MM.1S (cell line): ENCODE results near the gene PRKD2.

Experiments
- DNase-seq: peaks from one replicate; pipeline ENCODE4 v3.0.0-alpha.2; 2015
- H2AFZ ChIP-seq: fragments of 300-600 bp; sonication (generic); 2 replicates; pipeline ENCODE4 v1.6.0; 2016; ENCODE audit warnings: antibody characterized with exemption, low read length
- H3F3A ChIP-seq: fragments of 300-600 bp; sonication (generic); 2 replicates; pipeline ENCODE4 v1.6.1; 2016; ENCODE audit warnings: mild to moderate bottlenecking, antibody characterized with exemption, low read length, moderate library complexity, mixed read lengths; ENCODE audit not compliant: insufficient read depth
- H3K27ac ChIP-seq: fragments of 300-600 bp; sonication (generic); 2 replicates; pipeline ENCODE4 v1.5.1; 2016; ENCODE audit warnings: mild to moderate bottlenecking, low read length
- H3K27me3 ChIP-seq: fragments of 300-600 bp; sonication (generic); replicated peaks from 2 replicates; pipeline ENCODE4 v1.6.0; 2016; ENCODE audit warnings: low read length; ENCODE audit not compliant: insufficient read depth
- H3K36me3 ChIP-seq: fragments of 300-600 bp; sonication (generic); replicated peaks from 2 replicates; pipeline ENCODE4 v1.6.1; 2016; ENCODE audit warnings: mild to moderate bottlenecking, low read length, mixed read lengths; ENCODE audit not compliant: insufficient read depth
- H3K4me1 ChIP-seq: fragments of 300-600 bp; sonication (generic); 2 replicates; pipeline ENCODE4 v1.6.1; 2016; ENCODE audit warnings: low read length, mixed read lengths
- H3K4me2 ChIP-seq: fragments of 300-600 bp; sonication (generic); 2 replicates; pipeline ENCODE4 v1.6.0; 2016; ENCODE audit warnings: low read depth, low read length
- H3K4me3 ChIP-seq: fragments of 300-600 bp; sonication (generic); 2 replicates; pipeline ENCODE4 v1.5.1; 2016; ENCODE audit warnings: low read length, mixed read lengths
- H3K79me2 ChIP-seq: fragments of 300-600 bp; sonication (generic); 2 replicates; pipeline ENCODE4 v1.6.1; 2016; ENCODE audit warnings: mixed run types, low read length, mixed read lengths
- H3K9ac ChIP-seq: fragments of 300-600 bp; sonication (generic); 2 replicates; pipeline ENCODE4 v1.6.1; 2016; ENCODE audit warnings: low read length, mixed read lengths
- H3K9me2 ChIP-seq: fragments of 300-600 bp; sonication (generic); replicated peaks from 2 replicates; pipeline ENCODE4 v1.6.1; 2016; ENCODE audit warnings: mild to moderate bottlenecking, low read length, mixed read lengths; ENCODE audit not compliant: insufficient read depth
- H3K9me3 ChIP-seq: fragments of 300-600 bp; sonication (generic); replicated peaks from 2 replicates; pipeline ENCODE4 v1.6.1; 2016; ENCODE audit warnings: mild to moderate bottlenecking, low read length, mixed read lengths; ENCODE audit not compliant: insufficient read depth
- H4K20me1 ChIP-seq: fragments of 300-600 bp; sonication (generic); 2 replicates; pipeline ENCODE4 v1.6.1; 2016; ENCODE audit warnings: mild to moderate bottlenecking, low read length, moderate library complexity, mixed read lengths; ENCODE audit not compliant: insufficient read depth
- CTCF ChIP-seq: fragments of 300-600 bp; sonication (generic); IDR thresholded peaks from 2 replicates; pipeline ENCODE4 v1.5.1; 2016; ENCODE audit warnings: antibody characterized with exemption, low read length, mixed read lengths
- EZH2 ChIP-seq: fragments of 300-600 bp; sonication (generic); optimal IDR thresholded peaks from 2 replicates; pipeline ENCODE3; 2017; ENCODE audit warnings: low read depth, mild to moderate bottlenecking, antibody characterized with exemption, low read length, mixed read lengths
- EZH2phosphoT487 ChIP-seq: fragments of 300-600 bp; sonication (generic); IDR thresholded peaks from 2 replicates; pipeline ENCODE4 v1.6.1; 2018; ENCODE audit warnings: antibody characterized with exemption, low read length

PRKD2 gene

GRCh38 chr19:46723023-46723461, 6.1 kb upstream of the PRKD2 start:
- Histone ChIP-seq H3F3A (peaks cover 11% of the 10 kb centered on the region), H3K36me3 (no peaks in the 10 kb centered on the region), H3K79me2 (peaks cover 17% of the 10 kb centered on the region), H3K9ac (no peak overlapping the region), H3K4me1 (peaks cover 12% of the 10 kb centered on the region), H3K27me3 (no peaks in the 10 kb centered on the region), H3K4me3 (no peak overlapping the region), H2AFZ (no peak overlapping the region), H3K4me2 (no peak overlapping the region), H4K20me1 (0 out of 2 replicates have a peak, but pooled peaks cover under 1% of the 10 kb centered on the region), H3K9me3 (no peaks in the 10 kb centered on the region), H3K27ac (no peak overlapping the region), H3K9me2 (no peaks in the 10 kb centered on the region)
- no peak for TF ChIP-seq EZH2
- TF ChIP-seq EZH2phosphoT487: no peak
- TF ChIP-seq CTCF: no peak
- no peak for DNase-seq

GRCh38 chr19:46722421-46723022, 5.6 kb upstream of the PRKD2 start:
- H3K36me3 ChIP-seq: no peaks in the 10 kb centered on the region

GRCh38 chr19:46722004-46722380, 5.1 kb upstream of the PRKD2 start:
- Histone ChIP-seq H2AFZ (no peak overlapping the region), H3K9me2 (no peaks in the 10 kb centered on the region), H3K4me3 (no peak overlapping the region), H3K4me1 (peaks cover 12% of the 10 kb centered on the region), H3K27me3 (no peaks in the 10 kb centered on the region), H3F3A (peaks cover 20% of the 10 kb centered on the region), H3K9me3 (no peaks in the 10 kb centered on the region), H3K27ac (no peak overlapping the region), H3K79me2 (peaks cover 16% of the 10 kb centered on the region), H3K4me2 (no peak overlapping the region), H4K20me1 (no peaks in the 10 kb centered on the region), H3K9ac (no peak overlapping the region), H3K36me3 (no peaks in the 10 kb centered on the region)
- no peak; the same call in 1 of the 2 replicates for TF ChIP-seq CTCF
- TF ChIP-seq EZH2: no peak
- TF ChIP-seq EZH2phosphoT487: no peak
- DNase-seq: no peak

More at GRCh38 chr19:46722421-46723022, 5.6 kb upstream of the PRKD2 start:
- H3K27me3 ChIP-seq: no peaks in the 10 kb centered on the region
- no peak overlapping the region for H3K9ac ChIP-seq
- H3K27ac ChIP-seq: no peak overlapping the region
- peaks cover 15% of the 10 kb centered on the region for H3K79me2 ChIP-seq
- no peak for DNase-seq
- peaks cover 16% of the 10 kb centered on the region for H3F3A ChIP-seq
- TF ChIP-seq EZH2 (no peak), EZH2phosphoT487 (no peak), CTCF (no peak)
- H3K4me3 ChIP-seq: no peak overlapping the region
- H2AFZ ChIP-seq: no peak overlapping the region
- H3K4me1 ChIP-seq: peaks cover 12% of the 10 kb centered on the region
- no peaks in the 10 kb centered on the region for H4K20me1 ChIP-seq
- no peak overlapping the region for H3K4me2 ChIP-seq
- no peaks in the 10 kb centered on the region for H3K9me3 ChIP-seq
- H3K9me2 ChIP-seq: no peaks in the 10 kb centered on the region
